ENCODE data around the gene XPR1. TPM values are rescaled to one million over a fixed set of nuclear protein-coding genes. Genes with fewer than 3 reads are reported as not detected.
"Not testable (repeated sequence)": the region's sequence is repeated elsewhere in the genome, so short reads cannot be mapped to it uniquely, and the experiment has no call there.

Gene XPR1
- total RNA-seq, 2 donors from 2014 or later = 18.0 to 21.2 TPM

DNA sequence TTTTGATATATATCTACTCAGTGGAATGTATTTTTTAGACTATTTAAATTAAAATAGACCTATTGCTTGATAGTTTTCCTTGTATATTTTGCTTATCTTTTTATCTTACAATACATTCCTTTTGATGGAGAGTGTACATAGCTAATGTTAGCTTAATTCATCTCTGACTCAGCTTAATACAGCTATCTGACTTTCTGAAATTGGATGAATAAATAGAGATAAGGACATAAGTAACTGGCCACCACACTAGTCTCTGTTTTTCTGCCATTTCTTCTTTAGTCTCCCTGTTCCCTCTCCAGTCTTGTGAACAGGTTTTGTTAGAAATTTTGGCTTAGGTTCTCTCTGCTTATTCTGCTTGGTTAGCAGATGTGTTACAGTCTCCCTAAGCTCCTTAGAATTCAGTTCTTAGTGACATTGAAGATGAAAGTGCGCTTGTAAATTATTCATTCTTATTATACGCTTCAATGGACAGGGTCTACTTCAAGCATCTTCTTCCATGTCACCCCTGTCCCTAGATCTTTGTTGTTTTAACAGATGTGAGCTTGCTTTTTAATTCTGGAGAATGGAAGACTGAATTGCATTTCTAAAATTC is 59.6 kb downstream of the XPR1 start:
- no peak overlapping the region for H3K4me3 Mint-ChIP-seq
- H3K4me1 Mint-ChIP-seq (ENCODE audit: low read depth in 2 of 2) = peaks cover 22 to 24% of the 10 kb centered on the region in 2 donors
- no peaks in the 10 kb centered on the region for H3K27me3 Mint-ChIP-seq
- DNase-seq (ENCODE audit: low spot score) (no peak), ATAC-seq (no peak)
- H3K36me3 Mint-ChIP-seq = peaks cover 13% of the 10 kb centered on the region
- no peak overlapping the region for H3K27ac Mint-ChIP-seq
- peaks cover 4% of the 10 kb centered on the region for H3K9me3 Mint-ChIP-seq

DNA sequence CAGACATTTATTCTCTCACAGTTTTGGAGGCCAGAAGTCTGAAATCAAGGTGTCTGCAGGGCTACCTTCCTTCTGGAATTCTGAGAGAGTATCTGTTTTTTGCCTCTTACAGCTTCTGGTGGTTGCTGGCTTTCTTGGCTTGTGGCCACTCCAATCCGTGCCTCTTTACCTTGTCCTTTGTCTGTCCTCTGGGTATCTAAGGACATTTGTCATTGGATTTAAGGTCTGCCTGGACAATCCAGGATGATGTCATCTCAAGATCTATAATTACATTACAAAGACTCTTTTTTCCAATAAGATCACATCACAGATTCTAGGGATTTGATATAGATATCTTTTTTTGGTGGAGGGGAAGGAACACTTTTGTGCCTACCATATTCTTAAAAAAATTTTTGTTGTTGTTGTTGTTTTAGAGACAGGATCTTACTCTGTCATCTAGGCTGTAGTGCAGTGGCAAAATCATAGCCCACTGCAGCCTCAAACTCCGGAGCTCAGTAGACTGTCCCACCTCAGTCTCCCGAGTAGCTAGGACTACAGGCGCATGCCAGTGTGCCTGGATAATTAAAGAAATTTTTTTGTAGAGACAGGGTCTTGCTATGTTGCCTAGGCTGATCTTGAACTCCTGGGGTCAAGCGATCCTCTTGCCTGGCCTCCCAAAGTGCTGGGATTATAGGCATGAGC is 61.9 kb downstream of the XPR1 start:
- H3K36me3 Mint-ChIP-seq = peaks cover 33% of the 10 kb centered on the region
- no peak overlapping the region for H3K4me3 Mint-ChIP-seq
- peaks cover 22 to 29% of the 10 kb centered on the region in 2 donors for H3K4me1 Mint-ChIP-seq (ENCODE audit: low read depth in 2 of 2)
- ATAC-seq (no peak), DNase-seq (ENCODE audit: low spot score) (no peak)
- H3K27me3 Mint-ChIP-seq = no peaks in the 10 kb centered on the region
- H3K27ac Mint-ChIP-seq = no peak overlapping the region
- peaks cover 15% of the 10 kb centered on the region for H3K9me3 Mint-ChIP-seq

DNA sequence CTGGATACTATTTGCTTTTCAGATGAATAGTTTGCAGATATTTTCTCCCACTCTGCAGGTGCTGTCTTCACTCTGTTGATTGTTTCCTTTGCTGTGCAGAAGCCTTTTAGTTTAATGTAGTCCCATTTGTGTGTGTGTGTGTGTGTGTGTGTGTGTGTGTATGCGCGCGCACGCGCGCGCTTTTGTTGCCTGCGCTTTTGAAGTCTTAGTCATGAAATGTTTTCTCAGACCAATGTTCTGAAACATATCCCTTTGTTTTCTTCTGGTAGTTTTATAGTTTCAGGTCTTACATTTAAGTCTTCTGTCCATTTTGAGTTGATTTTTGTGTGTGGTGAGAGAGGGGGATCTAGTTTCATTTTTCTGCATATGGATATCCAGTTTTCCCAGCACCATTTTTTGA is 63.5 kb downstream of the XPR1 start:
- Mint-ChIP-seq H3K9me3 (peaks cover 15% of the 10 kb centered on the region), H3K36me3 (peaks cover 36% of the 10 kb centered on the region), H3K4me3 (no peak overlapping the region), H3K27ac (no peak overlapping the region), H3K4me1 (ENCODE audit: low read depth in 2 of 2) (peaks cover 22 to 28% of the 10 kb centered on the region in 2 donors), H3K27me3 (no peaks in the 10 kb centered on the region)
- ATAC-seq (no peak), DNase-seq (ENCODE audit: low spot score) (no peak)

DNA sequence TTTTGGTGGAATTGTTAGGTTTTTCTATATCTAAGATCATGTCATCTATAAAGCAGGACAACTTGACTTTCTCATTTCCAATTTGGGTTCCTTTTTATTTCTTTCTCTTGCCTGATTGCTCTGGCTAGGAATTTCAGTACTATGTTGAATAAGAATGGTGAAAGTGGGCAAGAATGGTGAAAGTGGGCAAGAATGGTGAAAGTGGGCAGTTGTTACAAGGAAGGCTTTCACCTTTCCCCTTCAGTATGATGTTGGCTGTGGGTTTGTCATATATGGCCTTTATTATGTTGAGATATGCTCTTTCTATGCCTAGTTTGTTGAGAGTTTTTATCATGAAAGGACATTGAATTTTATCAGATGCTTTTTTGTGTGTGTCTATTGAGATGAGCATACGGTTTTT is 64.5 kb downstream of the XPR1 start:
- no peaks in the 10 kb centered on the region for H3K27me3 Mint-ChIP-seq
- ATAC-seq (no peak), DNase-seq (ENCODE audit: low spot score) (no peak)
- H3K4me3 Mint-ChIP-seq = no peak overlapping the region
- peaks cover 22 to 26% of the 10 kb centered on the region in 2 donors for H3K4me1 Mint-ChIP-seq (ENCODE audit: low read depth in 2 of 2)
- H3K36me3 Mint-ChIP-seq = peaks cover 36% of the 10 kb centered on the region
- no peak overlapping the region for H3K27ac Mint-ChIP-seq
- peaks cover 15% of the 10 kb centered on the region for H3K9me3 Mint-ChIP-seq

DNA sequence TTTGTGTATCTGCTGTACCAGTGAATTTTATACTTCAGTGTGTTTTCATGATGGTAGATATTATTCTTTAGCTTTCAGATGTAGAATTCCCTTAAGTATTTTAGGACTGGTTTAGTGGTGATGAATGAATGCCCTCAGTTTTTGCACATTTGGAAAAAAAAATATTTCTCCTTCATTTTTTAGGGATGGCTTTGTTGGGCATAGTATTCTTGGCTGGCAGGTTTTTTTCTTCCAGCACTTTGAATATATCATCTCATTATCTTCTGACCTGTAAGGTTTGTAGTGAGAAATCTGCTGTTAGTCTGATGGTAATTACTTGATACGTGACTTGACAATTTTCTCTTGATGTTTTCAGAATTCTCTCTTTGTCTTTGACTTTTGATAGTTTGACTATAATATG is 66.8 kb downstream of the XPR1 start:
- H3K36me3 Mint-ChIP-seq = peaks cover 46% of the 10 kb centered on the region
- H3K27ac Mint-ChIP-seq = no peak overlapping the region
- ATAC-seq (no peak), DNase-seq (ENCODE audit: low spot score) (no peak)
- no peak overlapping the region for H3K4me3 Mint-ChIP-seq
- peaks cover 20 to 22% of the 10 kb centered on the region in 2 donors for H3K4me1 Mint-ChIP-seq (ENCODE audit: low read depth in 2 of 2)
- H3K9me3 Mint-ChIP-seq = peaks cover 22% of the 10 kb centered on the region
- H3K27me3 Mint-ChIP-seq = no peaks in the 10 kb centered on the region

DNA sequence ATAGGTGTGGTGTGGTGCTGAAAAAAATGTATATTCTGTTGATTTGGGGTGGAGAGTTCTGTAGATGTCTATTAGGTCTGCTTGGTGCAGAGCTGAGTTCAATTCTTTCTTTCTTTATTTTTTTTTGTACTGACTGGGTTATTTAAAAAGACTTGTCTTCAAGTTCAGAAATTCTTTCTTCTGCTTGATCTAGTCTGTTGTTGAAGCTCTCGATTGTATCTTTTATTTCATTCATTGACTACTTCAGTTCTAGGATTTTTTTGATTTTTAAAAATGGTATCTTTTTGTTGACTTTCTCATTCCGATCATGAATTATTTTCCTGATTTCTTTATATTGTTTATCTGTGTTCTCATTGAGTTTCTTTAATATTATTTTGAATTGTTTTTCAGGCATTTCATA is 70.6 kb downstream of the XPR1 start:
- not testable (repeated sequence) for H3K4me3 Mint-ChIP-seq; H3K4me1 Mint-ChIP-seq (ENCODE audit: low read depth in 2 of 2); DNase-seq (ENCODE audit: low spot score); H3K27ac Mint-ChIP-seq; ATAC-seq; H3K27me3 Mint-ChIP-seq
- H3K9me3 Mint-ChIP-seq = peaks cover 13% of the 10 kb centered on the region
- H3K36me3 Mint-ChIP-seq = peaks cover 25% of the 10 kb centered on the region

DNA sequence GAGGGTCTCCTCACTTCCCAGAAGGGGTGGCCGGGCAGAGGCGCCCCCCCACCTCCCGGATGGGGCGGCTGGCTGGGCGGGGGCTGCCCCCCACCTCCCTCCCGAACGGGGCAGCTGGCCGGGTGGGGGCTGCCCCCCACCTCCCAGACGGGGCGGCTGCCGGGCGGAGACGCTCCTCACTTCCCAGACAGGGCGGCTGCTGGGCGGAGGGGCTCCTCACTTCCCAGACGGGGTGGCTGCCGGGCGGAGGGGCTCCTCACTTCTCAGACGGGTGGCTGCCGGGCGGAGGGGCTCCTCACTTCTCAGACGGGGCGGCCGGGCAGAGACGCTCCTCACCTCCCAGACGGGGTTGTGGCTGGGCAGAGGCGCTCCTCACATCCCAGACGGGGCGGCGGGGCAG is 78.9 kb downstream of the XPR1 start:
- H3K4me3 Mint-ChIP-seq; ATAC-seq; H3K27me3 Mint-ChIP-seq; H3K27ac Mint-ChIP-seq; H3K9me3 Mint-ChIP-seq; DNase-seq (ENCODE audit: low spot score); H3K36me3 Mint-ChIP-seq: not testable (repeated sequence)
- peaks cover 8 to 16% of the 10 kb centered on the region in 2 donors for H3K4me1 Mint-ChIP-seq (ENCODE audit: low read depth in 2 of 2)

DNA sequence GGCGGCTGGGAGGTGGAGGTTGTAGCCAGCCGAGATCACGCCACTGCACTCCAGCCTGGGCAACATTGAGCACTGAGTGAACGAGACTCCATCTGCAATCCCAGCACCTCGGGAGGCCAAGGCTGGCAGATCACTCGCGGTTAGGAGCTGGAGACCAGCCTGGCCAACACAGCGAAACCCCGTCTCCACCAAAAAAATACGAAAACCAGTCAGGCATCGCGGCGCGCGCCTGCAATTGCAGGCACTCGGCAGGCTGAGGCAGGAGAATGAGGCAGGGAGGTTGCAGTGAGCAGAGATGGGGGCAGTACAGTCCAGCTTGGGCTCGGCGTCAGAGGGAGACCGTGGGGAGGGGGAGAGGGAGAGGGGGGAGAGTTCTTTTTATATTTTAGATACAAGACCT is 79.4 kb downstream of the XPR1 start:
- not testable (repeated sequence) for H3K36me3 Mint-ChIP-seq; DNase-seq (ENCODE audit: low spot score); H3K27ac Mint-ChIP-seq; H3K27me3 Mint-ChIP-seq; ATAC-seq; H3K9me3 Mint-ChIP-seq; H3K4me3 Mint-ChIP-seq
- H3K4me1 Mint-ChIP-seq (ENCODE audit: low read depth in 2 of 2) = peaks cover 8 to 16% of the 10 kb centered on the region in 2 donors

DNA sequence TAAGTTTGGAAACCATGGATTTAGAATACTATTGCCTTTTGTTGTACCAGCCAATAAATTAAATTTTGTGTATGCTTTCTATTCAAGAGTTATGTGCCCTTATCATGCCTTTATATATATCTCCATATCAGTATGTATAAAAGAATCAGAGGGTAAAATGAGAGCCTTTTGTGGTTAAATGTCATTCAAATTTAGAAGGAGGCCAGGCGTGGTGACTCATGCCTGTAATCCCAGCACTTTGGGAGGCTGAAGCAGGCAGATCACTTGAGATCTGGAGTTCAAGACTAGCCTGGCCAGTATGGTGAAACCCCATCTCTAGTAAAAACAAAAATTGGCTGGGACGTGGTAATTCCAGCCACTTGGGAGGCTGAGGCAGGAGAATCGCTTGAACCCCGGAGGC is 88.9 kb downstream of the XPR1 start:
- Mint-ChIP-seq H3K9me3 (no peaks in the 10 kb centered on the region), H3K4me3 (no peak overlapping the region)
- ATAC-seq = no peak

DNA sequence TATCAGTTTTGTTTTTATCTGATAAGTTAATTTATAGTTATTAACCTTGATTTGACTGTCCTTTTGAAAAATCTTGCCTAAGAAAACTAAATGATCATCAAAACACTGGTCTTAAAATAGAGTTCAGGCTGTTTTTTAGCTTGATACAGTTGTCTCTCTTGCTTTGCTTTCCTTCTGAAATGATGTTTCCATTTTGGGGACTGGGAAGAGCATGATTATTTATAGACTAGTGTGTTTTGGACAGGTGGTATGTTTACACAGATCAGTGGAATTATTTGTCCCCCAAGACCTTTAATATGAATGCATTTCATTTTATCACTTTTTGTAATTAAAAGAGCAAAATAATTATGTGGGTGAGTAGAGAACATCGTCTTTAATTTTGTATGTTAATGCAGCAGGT is 90.8 kb downstream of the XPR1 start:
- Mint-ChIP-seq H3K9me3 (no peaks in the 10 kb centered on the region), H3K4me3 (no peak overlapping the region), H3K27me3 (no peaks in the 10 kb centered on the region), H3K36me3 (no peaks in the 10 kb centered on the region), H3K27ac (no peak overlapping the region), H3K4me1 (ENCODE audit: low read depth in 2 of 2) (peaks cover 0 to 4% of the 10 kb centered on the region in 2 donors)
- ATAC-seq = no peak
- no peak for DNase-seq (ENCODE audit: low spot score)

More for the DNA sequence above, 88.9 kb downstream of the XPR1 start:
- H3K27ac Mint-ChIP-seq = no peak overlapping the region
- no peak for DNase-seq (ENCODE audit: low spot score)
- H3K36me3 Mint-ChIP-seq = no peaks in the 10 kb centered on the region
- no peaks in the 10 kb centered on the region for H3K27me3 Mint-ChIP-seq
- H3K4me1 Mint-ChIP-seq (ENCODE audit: low read depth in 2 of 2) = peaks cover 0 to 8% of the 10 kb centered on the region in 2 donors

DNA sequence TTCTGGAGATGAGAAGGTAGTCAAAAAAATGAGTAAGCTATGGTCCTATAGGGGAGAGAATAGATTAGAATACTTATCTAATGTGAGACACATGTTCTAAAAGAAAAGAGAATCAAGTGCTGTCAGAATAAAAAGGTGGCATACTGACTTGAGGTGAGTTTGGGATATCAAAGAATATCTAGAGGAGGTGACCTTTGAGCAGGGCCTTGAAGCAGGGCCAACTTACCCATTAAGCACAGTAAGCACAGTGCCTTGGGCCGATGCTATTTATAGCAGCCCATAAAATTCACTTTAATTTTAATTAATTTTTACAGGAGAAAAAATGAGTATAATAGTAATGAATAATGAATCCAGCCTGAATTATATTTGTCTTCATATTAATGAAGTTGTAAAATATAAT is 92.2 kb downstream of the XPR1 start:
- no peak for ATAC-seq
- Mint-ChIP-seq H3K9me3 (peaks cover 7% of the 10 kb centered on the region), H3K4me1 (ENCODE audit: low read depth in 2 of 2) (peaks cover 0 to 9% of the 10 kb centered on the region in 2 donors), H3K4me3 (no peak overlapping the region), H3K27me3 (no peaks in the 10 kb centered on the region), H3K27ac (no peak overlapping the region), H3K36me3 (peaks cover 8% of the 10 kb centered on the region)
- DNase-seq (ENCODE audit: low spot score) = no peak

DNA sequence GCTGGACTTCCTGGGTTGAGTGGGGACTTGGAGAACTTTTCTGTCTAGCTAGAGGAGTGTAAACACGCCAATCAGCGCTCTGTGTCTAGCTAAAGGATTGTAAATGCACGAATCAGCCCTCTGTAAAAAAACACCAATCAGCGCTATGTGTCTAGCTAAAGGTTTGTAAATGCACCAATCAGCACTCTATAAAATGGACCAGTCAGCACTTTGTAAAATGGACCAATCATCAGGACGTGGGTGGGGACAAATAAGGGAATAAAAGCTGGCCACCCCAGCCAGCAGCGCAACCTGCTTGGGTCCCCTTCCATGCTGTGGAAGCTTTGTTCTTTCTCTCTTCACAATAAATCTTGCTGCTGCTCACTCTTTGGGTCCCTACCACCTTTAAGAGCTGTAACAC is 94.2 kb downstream of the XPR1 start:
- H3K4me1 Mint-ChIP-seq (ENCODE audit: low read depth in 2 of 2); H3K27ac Mint-ChIP-seq; ATAC-seq; H3K4me3 Mint-ChIP-seq; DNase-seq (ENCODE audit: low spot score); H3K27me3 Mint-ChIP-seq; H3K9me3 Mint-ChIP-seq: not testable (repeated sequence)
- peaks cover 20% of the 10 kb centered on the region for H3K36me3 Mint-ChIP-seq

DNA sequence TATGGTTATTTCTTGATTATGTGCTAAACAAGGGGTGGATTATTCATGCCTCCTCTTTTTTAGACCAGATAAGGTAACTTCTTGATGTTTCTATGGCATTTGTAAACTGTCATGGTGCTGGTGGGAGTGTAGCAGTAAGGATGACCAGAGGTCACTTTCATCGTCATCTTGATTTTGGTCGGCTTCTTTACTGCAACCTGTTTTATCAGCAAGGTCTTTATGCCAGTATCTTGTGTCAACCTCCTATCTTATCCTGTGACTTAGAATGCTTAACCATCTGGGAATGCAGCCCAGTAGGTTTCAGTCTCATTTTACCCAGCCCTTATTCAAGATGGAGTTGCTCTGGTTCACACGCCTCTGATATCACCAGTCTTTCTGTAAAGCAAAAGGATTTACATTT is 95.9 kb downstream of the XPR1 start:
- peaks cover 30% of the 10 kb centered on the region for H3K36me3 Mint-ChIP-seq
- ATAC-seq; H3K27me3 Mint-ChIP-seq; H3K27ac Mint-ChIP-seq; H3K4me1 Mint-ChIP-seq (ENCODE audit: low read depth in 2 of 2); DNase-seq (ENCODE audit: low spot score); H3K4me3 Mint-ChIP-seq; H3K9me3 Mint-ChIP-seq: not testable (repeated sequence)

DNA sequence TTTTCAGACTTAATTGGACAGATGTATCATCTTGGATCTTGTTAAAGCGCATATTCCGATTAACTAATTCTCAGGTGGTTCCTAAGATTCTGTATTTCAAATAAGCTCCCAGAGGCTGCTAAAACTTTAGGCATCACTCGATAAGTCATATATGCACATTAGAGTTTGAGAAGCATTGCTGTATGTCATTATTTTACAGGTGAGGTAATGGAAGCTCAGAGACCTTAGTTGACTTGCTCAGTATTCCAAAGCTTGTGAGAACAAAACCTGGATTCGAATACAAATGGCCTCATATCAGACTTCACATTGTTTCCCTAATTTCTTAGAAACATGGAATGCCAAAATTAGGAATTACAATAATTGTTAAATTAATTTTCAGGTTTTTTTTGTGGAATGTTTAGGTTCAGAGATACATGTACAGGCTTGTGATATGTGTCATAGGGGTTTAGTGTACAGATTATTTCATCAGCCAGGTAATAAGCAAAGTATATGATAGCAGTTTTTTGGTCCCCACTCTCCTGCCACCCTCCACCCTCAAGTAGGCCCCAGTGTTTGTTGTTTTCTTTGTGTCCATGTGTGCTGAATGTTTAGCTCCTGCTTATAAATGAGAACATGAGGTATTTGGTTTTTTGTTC is 96.8 kb downstream of the XPR1 start:
- H3K27me3 Mint-ChIP-seq = no peaks in the 10 kb centered on the region
- H3K27ac Mint-ChIP-seq = no peak overlapping the region
- no peak overlapping the region for H3K4me3 Mint-ChIP-seq
- ATAC-seq (no peak), DNase-seq (ENCODE audit: low spot score) (no peak)
- H3K4me1 Mint-ChIP-seq (ENCODE audit: low read depth in 2 of 2) = peaks cover 0 to 7% of the 10 kb centered on the region in 2 donors
- H3K36me3 Mint-ChIP-seq = peaks cover 37% of the 10 kb centered on the region
- H3K9me3 Mint-ChIP-seq = peaks cover 14% of the 10 kb centered on the region
